Measurements from ENCODE around the gene GPR183.

GRCh38 chr13:99276706-99277105 lies 30.5 kb downstream of the GPR183 start:
- TF ChIP-seq CTCF (conservative IDR thresholded peaks at IDR 0.05; ENCODE audit: low read length) (peak; percentile 48), EZH2phosphoT487 (IDR thresholded peaks at IDR 0.05; ENCODE audit: borderline replicate concordance) (no peak)

Measured in Loucy (cell line).